Transverse colon (tissue), 4 donors: Measurements from ENCODE around the gene NUBP1.
A peak's percentile ranks its signal among the peaks of the same experiment; 100 is the strongest.

ENCODE experiments used
- POLR2AphosphoS5 ChIP-seq, 3 donors: sonication (generic); formaldehyde crosslinking; IDR thresholded peaks; one replicate each; pipeline ENCODE4 v1.6.1; 2016; ENCODE audit warnings: antibody characterized with exemption in 3 of 3
- TF ChIP-seq, protein P1 (sequence below), 5 experiments: fragments of 200-600 bp in 3 of 5; fragments of 450-650 bp in 2 of 5; sonication (generic) in 3 of 5; IDR thresholded peaks; 1 replicate in 2 of 5; 2 replicates in 3 of 5; pipeline ENCODE4 v1.5.1; 2016 to 2017; ENCODE audit warnings: antibody characterized with exemption in 5 of 5, inconsistent platforms in 3 of 5, mild to moderate bottlenecking in 2 of 5, moderate library complexity in 1 of 5

DNA sequence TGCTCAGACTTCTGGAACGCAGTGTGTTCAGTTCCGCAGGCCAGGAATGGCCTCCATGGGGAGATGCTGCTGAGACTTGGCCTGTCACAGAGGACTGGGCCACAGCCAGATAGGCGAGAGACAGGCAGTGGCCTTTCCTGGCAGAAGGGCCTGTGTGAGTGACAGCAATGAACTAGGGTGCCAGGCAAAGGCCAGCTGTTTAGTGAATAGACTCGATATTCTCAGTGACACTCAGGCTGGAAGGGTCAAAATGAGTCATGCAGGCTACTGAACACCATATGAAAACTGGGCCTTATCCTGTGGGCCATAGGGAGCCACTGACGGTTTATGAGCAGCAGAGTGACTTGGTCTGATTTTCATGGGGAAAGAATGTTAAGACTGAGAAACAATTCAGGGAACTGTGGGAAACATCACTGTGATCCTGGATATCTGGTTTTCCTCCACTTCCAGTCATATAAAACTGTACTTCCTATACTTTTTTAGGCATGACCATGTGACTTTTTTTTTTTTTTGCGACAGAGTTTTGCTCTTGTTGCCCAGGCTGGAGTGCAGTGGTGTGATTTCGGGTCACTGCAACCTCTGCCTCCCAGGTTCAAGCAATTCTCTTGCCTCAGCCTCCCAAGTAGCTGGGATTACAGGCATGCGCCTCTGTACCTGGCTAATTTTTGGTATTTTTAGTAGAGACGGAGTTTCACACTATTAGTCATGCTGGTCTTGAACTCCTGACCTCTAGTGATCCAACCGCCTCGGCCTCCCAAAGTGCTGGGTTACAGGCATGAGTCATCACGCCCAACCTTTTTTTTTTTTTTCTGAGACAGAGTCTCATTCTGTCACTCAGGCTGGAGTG lies 5.2 kb upstream of the NUBP1 start:
- TF ChIP-seq, protein P1, sequence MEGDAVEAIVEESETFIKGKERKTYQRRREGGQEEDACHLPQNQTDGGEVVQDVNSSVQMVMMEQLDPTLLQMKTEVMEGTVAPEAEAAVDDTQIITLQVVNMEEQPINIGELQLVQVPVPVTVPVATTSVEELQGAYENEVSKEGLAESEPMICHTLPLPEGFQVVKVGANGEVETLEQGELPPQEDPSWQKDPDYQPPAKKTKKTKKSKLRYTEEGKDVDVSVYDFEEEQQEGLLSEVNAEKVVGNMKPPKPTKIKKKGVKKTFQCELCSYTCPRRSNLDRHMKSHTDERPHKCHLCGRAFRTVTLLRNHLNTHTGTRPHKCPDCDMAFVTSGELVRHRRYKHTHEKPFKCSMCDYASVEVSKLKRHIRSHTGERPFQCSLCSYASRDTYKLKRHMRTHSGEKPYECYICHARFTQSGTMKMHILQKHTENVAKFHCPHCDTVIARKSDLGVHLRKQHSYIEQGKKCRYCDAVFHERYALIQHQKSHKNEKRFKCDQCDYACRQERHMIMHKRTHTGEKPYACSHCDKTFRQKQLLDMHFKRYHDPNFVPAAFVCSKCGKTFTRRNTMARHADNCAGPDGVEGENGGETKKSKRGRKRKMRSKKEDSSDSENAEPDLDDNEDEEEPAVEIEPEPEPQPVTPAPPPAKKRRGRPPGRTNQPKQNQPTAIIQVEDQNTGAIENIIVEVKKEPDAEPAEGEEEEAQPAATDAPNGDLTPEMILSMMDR (IDR thresholded peaks at IDR 0.05): no peak
- TF ChIP-seq POLR2AphosphoS5 (IDR thresholded peaks at IDR 0.05): peak in 1 of 3 donors; percentile 4
